Measurements from ENCODE around the gene CACNA1E. TPM values are rescaled to one million over a fixed set of nuclear protein-coding genes. Genes with fewer than 3 reads are reported as not detected.

CACNA1E gene
- total RNA-seq, 1 experiment from 2014 or later = 0.46 TPM

- H3K56ac ChIP-seq (ENCODE audit: insufficient read length, low read depth, low read length) = no peak overlapping the region
- H3K4me2 ChIP-seq (ENCODE audit: insufficient read depth, insufficient read length, low read length) = no peak overlapping the region
- Mint-ChIP-seq H3K4me3 (no peak overlapping the region), H3K36me3 (ENCODE audit: insufficient read depth in 1 of 3, low read depth in 3 of 3) (no peaks in the 10 kb centered on the region; a peak in 1 of 7 replicates), H3K4me1 (peaks cover 14% of the 10 kb centered on the region in 2 experiments), H3K27me3 (ENCODE audit: low read depth) (peaks cover 12% of the 10 kb centered on the region), H3K9me3 (no peaks in the 10 kb centered on the region; a peak in 2 of 5 replicates), H3K27ac (no peak overlapping the region)
- H2BK12ac ChIP-seq (ENCODE audit: insufficient read length, low read depth, low read length) = no peak overlapping the region
- no peak overlapping the region for H3K27ac ChIP-seq (ENCODE audit: insufficient read length, low read depth, low read length)
- no peak overlapping the region for H2BK5ac ChIP-seq (ENCODE audit: insufficient read length, low read length)
- H2BK15ac ChIP-seq (ENCODE audit: low read depth, low read length) = no peak overlapping the region
- H3K79me1 ChIP-seq (ENCODE audit: insufficient read depth, low read depth, low read length, poor library complexity, severe bottlenecking) = no peaks in the 10 kb centered on the region
- H4K20me1 ChIP-seq (ENCODE audit: control insufficient read depth, insufficient read depth, insufficient read length) = no peaks in the 10 kb centered on the region
- H3K18ac ChIP-seq (ENCODE audit: insufficient read length, low read depth, low read length) = no peak overlapping the region
- no peaks in the 10 kb centered on the region for H3K23me2 ChIP-seq (ENCODE audit: insufficient read length, low read depth, low read length, poor library complexity, severe bottlenecking)
- H4K5ac ChIP-seq (ENCODE audit: insufficient read length, low read depth, low read length) = no peak overlapping the region
- H2BK120ac ChIP-seq (ENCODE audit: low read depth, low read length, poor library complexity, severe bottlenecking) = no peak overlapping the region
- H3K4ac ChIP-seq (ENCODE audit: low read depth, low read length) = no peak overlapping the region
- no peak overlapping the region for H4K8ac ChIP-seq (replicated peaks; ENCODE audit: insufficient read length, low read depth, low read length)
- no peaks in the 10 kb centered on the region; the same call in 1 of the 2 replicates for H3K4me1 ChIP-seq (ENCODE audit: insufficient read depth, low read length)
- no peak for TF ChIP-seq CTCF (conservative IDR thresholded peaks at IDR 0.05)
- H2BK20ac ChIP-seq (ENCODE audit: low read depth, low read length, poor library complexity, severe bottlenecking) = no peak overlapping the region
- H3K9me3 ChIP-seq (ENCODE audit: control insufficient read depth, low read depth, low read length) = no peaks in the 10 kb centered on the region
- no peak overlapping the region for H4K91ac ChIP-seq (ENCODE audit: insufficient read length, low read depth, low read length)
- H3T11ph ChIP-seq (ENCODE audit: low read length) = no peak overlapping the region
- H2AK5ac ChIP-seq (ENCODE audit: insufficient read length, low read length) = no peak overlapping the region
- H2AFZ ChIP-seq (ENCODE audit: low read length) = no peak overlapping the region
- no peaks in the 10 kb centered on the region for H3K27me3 ChIP-seq (ENCODE audit: insufficient read depth, low read length)
- DNase-seq = no peak
- H3K9ac ChIP-seq (ENCODE audit: extremely low read depth, insufficient read length, low read length) = no peak overlapping the region
- H3K23ac ChIP-seq (ENCODE audit: insufficient read length, low read depth, low read length) = no peak overlapping the region
- H3K14ac ChIP-seq (ENCODE audit: insufficient read depth, low read length) = no peak overlapping the region
- no peaks in the 10 kb centered on the region for H3K79me2 ChIP-seq (ENCODE audit: insufficient read depth, low read length)
Observed at GRCh38 chr1:181662606-181663005, 179.3 kb downstream of the CACNA1E start.
